GM23338 (cell line): Measurements from ENCODE around the gene MPZL1. TPM values are rescaled to one million over a fixed set of nuclear protein-coding genes. Genes with fewer than 3 reads are reported as not detected.

Source experiments
- EZH2 ChIP-seq: fragments of 200-600 bp; sonication (generic); IDR thresholded peaks from one replicate; pipeline ENCODE4 v1.8.0; 2017; ENCODE audit warnings: antibody characterized with exemption, mild to moderate bottlenecking, low read depth; ENCODE audit not compliant: unreplicated experiment
- EZH2phosphoT487 ChIP-seq: fragments of 200-600 bp; sonication (generic); IDR thresholded peaks from one replicate; pipeline ENCODE4 v1.8.1; 2018; ENCODE audit warnings: antibody characterized with exemption; ENCODE audit not compliant: unreplicated experiment
- ZNF114 ChIP-seq: fragments of 250-450 bp; sonication (Bioruptor Pico); IDR thresholded peaks from 2 replicates; pipeline ENCODE4 v1.5.0; 2020; ENCODE audit warnings: mild to moderate bottlenecking, moderate library complexity
- ZNF331 ChIP-seq: fragments of 250-450 bp; sonication (Bioruptor Pico); IDR thresholded peaks from 2 replicates; pipeline ENCODE4 v1.5.0; 2020; ENCODE audit warnings: low read depth, mild to moderate bottlenecking, moderate library complexity
- polyA plus RNA-seq: library from polyadenylated mRNA; unstranded; fragments of >200 nt; fragmentation: Nextera tagmentation; extraction: Ambion mirVana; gene quantifications from 2 replicates; pipeline ENCODE4 v1.2.1, GENCODE V29; 2016
- total RNA-seq: library from RNA; depleted of rRNA; stranded (reverse); fragments of >200 nt; shearing (Covaris generic); gene quantifications from 2 replicates; pipeline ENCODE4 v1.2.3, GENCODE V29; 2014
- TF ChIP-seq, protein P1 (sequence below): fragments of 250-450 bp; sonication (Bioruptor Pico); IDR thresholded peaks from 2 replicates; pipeline ENCODE4 v1.5.0; 2020; ENCODE audit warnings: mild to moderate bottlenecking, moderate library complexity
- TF ChIP-seq, protein P2 (sequence below): IDR thresholded peaks from 2 replicates; pipeline ENCODE4 v1.6.1; 2016; ENCODE audit warnings: antibody characterized with exemption
- TF ChIP-seq, protein P3 (sequence below), 2 experiments: fragments of 200-600 bp in 1 of 2; sonication (generic) in 1 of 2; conservative IDR thresholded peaks; 2 replicates each; pipeline versions ENCODE4 v1.5.1 to v1.6.1; 2016 to 2017; ENCODE audit warnings: antibody characterized with exemption in 2 of 2, low read depth in 2 of 2, mild to moderate bottlenecking in 2 of 2, moderate library complexity in 1 of 2

Gene MPZL1
- total and polyA plus RNA-seq, 2 experiments from 2014 or later, result 35.1 to 85.1 TPM

DNA sequence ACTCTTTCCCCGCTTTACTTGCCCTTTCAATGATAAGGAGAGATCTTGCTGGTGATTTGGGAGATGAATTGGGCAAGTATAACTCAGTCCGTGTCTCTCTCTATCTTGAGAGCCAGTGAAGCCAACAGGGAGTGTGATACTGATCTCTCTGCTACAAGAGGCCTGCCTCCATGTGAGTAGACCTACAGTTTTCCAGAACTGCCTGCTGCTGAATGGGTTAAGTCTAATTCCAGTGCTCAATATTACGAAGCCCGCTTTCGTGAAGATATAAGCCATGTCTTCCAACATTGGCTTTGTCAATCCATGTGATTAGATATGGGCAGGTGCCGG, 99.5 kb downstream of the MPZL1 start (continued):
- TF ChIP-seq, protein P1, sequence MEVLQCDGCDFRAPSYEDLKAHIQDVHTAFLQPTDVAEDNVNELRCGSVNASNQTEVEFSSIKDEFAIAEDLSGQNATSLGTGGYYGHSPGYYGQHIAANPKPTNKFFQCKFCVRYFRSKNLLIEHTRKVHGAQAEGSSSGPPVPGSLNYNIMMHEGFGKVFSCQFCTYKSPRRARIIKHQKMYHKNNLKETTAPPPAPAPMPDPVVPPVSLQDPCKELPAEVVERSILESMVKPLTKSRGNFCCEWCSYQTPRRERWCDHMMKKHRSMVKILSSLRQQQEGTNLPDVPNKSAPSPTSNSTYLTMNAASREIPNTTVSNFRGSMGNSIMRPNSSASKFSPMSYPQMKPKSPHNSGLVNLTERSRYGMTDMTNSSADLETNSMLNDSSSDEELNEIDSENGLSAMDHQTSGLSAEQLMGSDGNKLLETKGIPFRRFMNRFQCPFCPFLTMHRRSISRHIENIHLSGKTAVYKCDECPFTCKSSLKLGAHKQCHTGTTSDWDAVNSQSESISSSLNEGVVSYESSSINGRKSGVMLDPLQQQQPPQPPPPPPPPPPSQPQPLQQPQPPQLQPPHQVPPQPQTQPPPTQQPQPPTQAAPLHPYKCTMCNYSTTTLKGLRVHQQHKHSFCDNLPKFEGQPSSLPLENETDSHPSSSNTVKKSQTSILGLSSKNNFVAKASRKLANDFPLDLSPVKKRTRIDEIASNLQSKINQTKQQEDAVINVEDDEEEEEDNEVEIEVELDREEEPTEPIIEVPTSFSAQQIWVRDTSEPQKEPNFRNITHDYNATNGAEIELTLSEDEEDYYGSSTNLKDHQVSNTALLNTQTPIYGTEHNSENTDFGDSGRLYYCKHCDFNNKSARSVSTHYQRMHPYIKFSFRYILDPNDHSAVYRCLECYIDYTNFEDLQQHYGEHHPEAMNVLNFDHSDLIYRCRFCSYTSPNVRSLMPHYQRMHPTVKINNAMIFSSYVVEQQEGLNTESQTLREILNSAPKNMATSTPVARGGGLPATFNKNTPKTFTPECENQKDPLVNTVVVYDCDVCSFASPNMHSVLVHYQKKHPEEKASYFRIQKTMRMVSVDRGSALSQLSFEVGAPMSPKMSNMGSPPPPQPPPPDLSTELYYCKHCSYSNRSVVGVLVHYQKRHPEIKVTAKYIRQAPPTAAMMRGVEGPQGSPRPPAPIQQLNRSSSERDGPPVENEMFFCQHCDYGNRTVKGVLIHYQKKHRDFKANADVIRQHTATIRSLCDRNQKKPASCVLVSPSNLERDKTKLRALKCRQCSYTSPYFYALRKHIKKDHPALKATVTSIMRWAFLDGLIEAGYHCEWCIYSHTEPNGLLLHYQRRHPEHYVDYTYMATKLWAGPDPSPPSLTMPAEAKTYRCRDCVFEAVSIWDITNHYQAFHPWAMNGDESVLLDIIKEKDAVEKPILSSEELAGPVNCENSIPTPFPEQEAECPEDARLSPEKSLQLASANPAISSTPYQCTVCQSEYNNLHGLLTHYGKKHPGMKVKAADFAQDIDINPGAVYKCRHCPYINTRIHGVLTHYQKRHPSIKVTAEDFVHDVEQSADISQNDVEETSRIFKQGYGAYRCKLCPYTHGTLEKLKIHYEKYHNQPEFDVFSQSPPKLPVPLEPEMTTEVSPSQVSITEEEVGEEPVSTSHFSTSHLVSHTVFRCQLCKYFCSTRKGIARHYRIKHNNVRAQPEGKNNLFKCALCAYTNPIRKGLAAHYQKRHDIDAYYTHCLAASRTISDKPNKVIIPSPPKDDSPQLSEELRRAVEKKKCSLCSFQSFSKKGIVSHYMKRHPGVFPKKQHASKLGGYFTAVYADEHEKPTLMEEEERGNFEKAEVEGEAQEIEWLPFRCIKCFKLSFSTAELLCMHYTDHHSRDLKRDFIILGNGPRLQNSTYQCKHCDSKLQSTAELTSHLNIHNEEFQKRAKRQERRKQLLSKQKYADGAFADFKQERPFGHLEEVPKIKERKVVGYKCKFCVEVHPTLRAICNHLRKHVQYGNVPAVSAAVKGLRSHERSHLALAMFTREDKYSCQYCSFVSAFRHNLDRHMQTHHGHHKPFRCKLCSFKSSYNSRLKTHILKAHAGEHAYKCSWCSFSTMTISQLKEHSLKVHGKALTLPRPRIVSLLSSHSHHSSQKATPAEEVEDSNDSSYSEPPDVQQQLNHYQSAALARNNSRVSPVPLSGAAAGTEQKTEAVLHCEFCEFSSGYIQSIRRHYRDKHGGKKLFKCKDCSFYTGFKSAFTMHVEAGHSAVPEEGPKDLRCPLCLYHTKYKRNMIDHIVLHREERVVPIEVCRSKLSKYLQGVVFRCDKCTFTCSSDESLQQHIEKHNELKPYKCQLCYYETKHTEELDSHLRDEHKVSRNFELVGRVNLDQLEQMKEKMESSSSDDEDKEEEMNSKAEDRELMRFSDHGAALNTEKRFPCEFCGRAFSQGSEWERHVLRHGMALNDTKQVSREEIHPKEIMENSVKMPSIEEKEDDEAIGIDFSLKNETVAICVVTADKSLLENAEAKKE (CRISPR knock-in tag), result no peak
- TF ChIP-seq, protein P2, sequence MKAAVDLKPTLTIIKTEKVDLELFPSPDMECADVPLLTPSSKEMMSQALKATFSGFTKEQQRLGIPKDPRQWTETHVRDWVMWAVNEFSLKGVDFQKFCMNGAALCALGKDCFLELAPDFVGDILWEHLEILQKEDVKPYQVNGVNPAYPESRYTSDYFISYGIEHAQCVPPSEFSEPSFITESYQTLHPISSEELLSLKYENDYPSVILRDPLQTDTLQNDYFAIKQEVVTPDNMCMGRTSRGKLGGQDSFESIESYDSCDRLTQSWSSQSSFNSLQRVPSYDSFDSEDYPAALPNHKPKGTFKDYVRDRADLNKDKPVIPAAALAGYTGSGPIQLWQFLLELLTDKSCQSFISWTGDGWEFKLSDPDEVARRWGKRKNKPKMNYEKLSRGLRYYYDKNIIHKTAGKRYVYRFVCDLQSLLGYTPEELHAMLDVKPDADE, result no peak
- TF ChIP-seq ZNF114 (CRISPR knock-in tag) (no peak), ZNF331 (CRISPR knock-in tag) (no peak), EZH2phosphoT487 (no peak), EZH2 (no peak)
- TF ChIP-seq, protein P3, sequence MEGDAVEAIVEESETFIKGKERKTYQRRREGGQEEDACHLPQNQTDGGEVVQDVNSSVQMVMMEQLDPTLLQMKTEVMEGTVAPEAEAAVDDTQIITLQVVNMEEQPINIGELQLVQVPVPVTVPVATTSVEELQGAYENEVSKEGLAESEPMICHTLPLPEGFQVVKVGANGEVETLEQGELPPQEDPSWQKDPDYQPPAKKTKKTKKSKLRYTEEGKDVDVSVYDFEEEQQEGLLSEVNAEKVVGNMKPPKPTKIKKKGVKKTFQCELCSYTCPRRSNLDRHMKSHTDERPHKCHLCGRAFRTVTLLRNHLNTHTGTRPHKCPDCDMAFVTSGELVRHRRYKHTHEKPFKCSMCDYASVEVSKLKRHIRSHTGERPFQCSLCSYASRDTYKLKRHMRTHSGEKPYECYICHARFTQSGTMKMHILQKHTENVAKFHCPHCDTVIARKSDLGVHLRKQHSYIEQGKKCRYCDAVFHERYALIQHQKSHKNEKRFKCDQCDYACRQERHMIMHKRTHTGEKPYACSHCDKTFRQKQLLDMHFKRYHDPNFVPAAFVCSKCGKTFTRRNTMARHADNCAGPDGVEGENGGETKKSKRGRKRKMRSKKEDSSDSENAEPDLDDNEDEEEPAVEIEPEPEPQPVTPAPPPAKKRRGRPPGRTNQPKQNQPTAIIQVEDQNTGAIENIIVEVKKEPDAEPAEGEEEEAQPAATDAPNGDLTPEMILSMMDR (conservative IDR thresholded peaks at IDR 0.05; ENCODE audit: low read depth in 2 of 2), result no peak
